Endothelial cell of umbilical vein (primary cell): Measurements from ENCODE around the gene FAM50B. TPM values are rescaled to one million over a fixed set of nuclear protein-coding genes. Genes with fewer than 3 reads are reported as not detected.

Experiments
- BruUV-seq: library from RNA; stranded (reverse); fragments of 400-500 nt; replicated peaks from 2 replicates; lab custom pipeline; 2021; lab: Mats Ljungman, UMichigan
- CTCF ChIA-PET: fragments of 300-600, 350-600 bp; sonication (Branson Sonifier 250); formaldehyde crosslinking; loops from one replicate; lab custom pipeline; 2021; ENCODE audit warnings: antibody characterized with exemption, inconsistent platforms; lab: Charles Lee
- POLR2A ChIA-PET: fragments of 300-600, 350-600 bp; sonication (Branson Sonifier 250); formaldehyde crosslinking; loops from one replicate; lab custom pipeline; 2021; ENCODE audit warnings: antibody characterized with exemption, inconsistent platforms; lab: Charles Lee
- DNase-seq: peaks from one replicate; pipeline ENCODE4 v3.0.0-alpha.2; 2011; ENCODE audit warnings: low read depth, low spot score
- FAIRE-seq: peaks from 2 replicates; lab custom pipeline; 2011; peaks lifted over from hg19 to GRCh38; lab: Jason Lieb, UNC
- H2AFZ ChIP-seq: 2 replicates; pipeline ENCODE4 v1.6.0; 2012; ENCODE audit warnings: low read depth, low read length, control low read depth, inconsistent platforms
- H3K27ac ChIP-seq: 2 replicates; pipeline ENCODE4 v1.5.1; 2011; ENCODE audit warnings: low read depth, mild to moderate bottlenecking, control low read depth, low read length, moderate library complexity; ENCODE audit not compliant: insufficient read depth
- H3K27me3 ChIP-seq, 2 experiments: 2 replicates each; pipeline versions ENCODE4 v1.6.0 to v1.6.1; 2011; ENCODE audit warnings: low read length in 2 of 2, mixed read lengths in 1 of 2; ENCODE audit not compliant: control insufficient read depth in 2 of 2, insufficient read depth in 2 of 2
- H3K36me3 ChIP-seq, 2 experiments: 2 replicates in 1 of 2; 3 replicates in 1 of 2; pipeline ENCODE4 v1.5.1; 2011; ENCODE audit warnings: low read length in 2 of 2, mild to moderate bottlenecking in 1 of 2, moderate library complexity in 1 of 2; ENCODE audit not compliant: control insufficient read depth in 2 of 2, insufficient read depth in 2 of 2; ENCODE audit errors: extremely low read depth in 1 of 2
- H3K4me1 ChIP-seq: 3 replicates; pipeline ENCODE4 v1.5.1; 2011; ENCODE audit warnings: mild to moderate bottlenecking, low read length; ENCODE audit not compliant: control insufficient read depth, insufficient read depth; ENCODE audit errors: extremely low read depth
- H3K4me2 ChIP-seq: 2 replicates; pipeline ENCODE4 v1.6.1; 2011; ENCODE audit warnings: low read length, control low read depth, mixed read lengths; ENCODE audit not compliant: insufficient read depth
- H3K4me3 ChIP-seq, 3 experiments: fragments of 200-600 bp in 1 of 3; sonication (generic), shearing (Covaris generic) in 1 of 3; replicated peaks in 1 of 3; 2 replicates each; pipeline ENCODE4 v1.5.1; 2011 to 2016; ENCODE audit warnings: control low read depth in 3 of 3, low read length in 3 of 3, mild to moderate bottlenecking in 2 of 3, inconsistent platforms in 1 of 3, low read depth in 1 of 3, moderate library complexity in 1 of 3; ENCODE audit not compliant: insufficient read depth in 1 of 3
- H3K79me2 ChIP-seq: 2 replicates; pipeline ENCODE4 v1.6.0; 2012; ENCODE audit warnings: low read length, inconsistent platforms; ENCODE audit not compliant: control insufficient read depth, insufficient read depth
- H3K9ac ChIP-seq: replicated peaks from 2 replicates; pipeline ENCODE3; 2011; ENCODE audit warnings: low read length, control low read depth; ENCODE audit not compliant: insufficient read depth; ENCODE audit errors: extremely low read depth
- H3K9me1 ChIP-seq: replicated peaks from 3 replicates; pipeline ENCODE4 v1.6.0; 2011; ENCODE audit warnings: mild to moderate bottlenecking, low read length; ENCODE audit not compliant: control insufficient read depth, insufficient read depth; ENCODE audit errors: extremely low read depth
- H3K9me3 ChIP-seq: replicated peaks from 2 replicates; pipeline ENCODE4 v1.5.1; 2012; ENCODE audit warnings: low read length, inconsistent platforms; ENCODE audit not compliant: control insufficient read depth, insufficient read depth
- H4K20me1 ChIP-seq: replicated peaks from 2 replicates; pipeline ENCODE3; 2011; ENCODE audit warnings: mild to moderate bottlenecking, low read length; ENCODE audit not compliant: control insufficient read depth, insufficient read depth; ENCODE audit errors: extremely low read depth
- GATA2 ChIP-seq: IDR thresholded peaks from 2 replicates; pipeline ENCODE4 v1.7.0; 2011; ENCODE audit warnings: low read depth, mild to moderate bottlenecking, moderate library complexity, mixed read lengths, low read length; ENCODE audit not compliant: insufficient read length, insufficient read depth
- MYC ChIP-seq: IDR thresholded peaks from one replicate; pipeline ENCODE4 v1.6.1; 2011; ENCODE audit warnings: mild to moderate bottlenecking, low read depth, low read length
- POLR2A ChIP-seq: IDR thresholded peaks from 2 replicates; pipeline ENCODE4 v1.6.1; 2012; ENCODE audit warnings: low read depth, mild to moderate bottlenecking, control low read depth, low read length
- dilution Hi-C: fragments of 300-500 bp; cut with MboI; formaldehyde crosslinking; loops from one replicate; pipeline ENCODE4 v1.15.0; 2019; ENCODE audit warnings: low sequenced_read_pairs; ENCODE audit not compliant: extremely low pct_ligation_motif_present
- intact Hi-C: fragments of 100-400 bp; cut with micrococcal nuclease; formaldehyde crosslinking; loops from one replicate; pipeline ENCODE4 v1.10.0; 2022
- polyA plus RNA-seq, 4 experiments: library from polyadenylated mRNA; depleted of rRNA in 3 of 4; stranded (reverse) in 3 of 4; unstranded in 1 of 4; fragments of >200 nt; gene quantifications; 2 replicates each; pipeline versions ENCODE4 v1.2.1 to v1.2.3, GENCODE V29; 2011 to 2012; ENCODE audit warnings: missing spikeins in 1 of 4
- total RNA-seq: library from RNA; stranded (reverse); gene quantifications from 2 replicates; pipeline ENCODE4 v1.2.3, GENCODE V29; 2021

FAM50B gene
- total and polyA plus RNA-seq, 2 donors (not counting 3 experiments of a cell fraction or from before 2014, with no cell fraction given): 10.0 to 14.1 TPM

DNA sequence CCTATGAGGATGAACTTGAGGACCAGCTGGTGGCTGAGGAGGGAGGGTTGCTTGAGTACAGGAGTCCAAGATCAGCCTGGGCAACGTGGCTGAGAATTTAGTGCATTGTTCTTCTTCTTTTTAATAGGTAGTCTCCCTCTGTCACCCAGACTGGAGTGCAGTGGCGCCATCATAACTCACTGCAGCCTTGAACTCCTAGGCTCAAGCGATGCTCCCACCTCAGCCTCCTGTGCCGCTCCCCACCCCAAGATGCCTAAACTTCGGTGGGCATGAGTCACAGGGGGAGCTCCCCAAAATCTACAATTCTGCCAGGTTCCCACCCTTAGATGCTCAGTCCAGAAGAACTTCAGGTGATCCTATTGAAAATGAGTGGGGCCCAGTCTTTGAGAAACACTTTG lies 21.4 kb downstream of the FAM50B start:
- no TSS peak for BruUV-seq
- no peak overlapping the region for H3K4me2 ChIP-seq
- intact Hi-C loops: no loop called here
- no peak overlapping the region for H3K4me3 ChIP-seq
- no peak overlapping the region for H3K27ac ChIP-seq
- H2AFZ ChIP-seq: no peak overlapping the region
- H3K4me1 ChIP-seq: peaks cover 4% of the 10 kb centered on the region
- CTCF ChIA-PET: interaction anchor here (1.7 kb wide), 1 partner anchor 8 kb away, joined by 5 read pairs; no protein-coding TSS in a partner anchor
- FAIRE-seq: no peak
- no peaks in the 10 kb centered on the region for H3K36me3 ChIP-seq
- H3K9me3 ChIP-seq: no peaks in the 10 kb centered on the region
- DNase-seq: no peak
- dilution Hi-C loops: no loop called here
- no peak overlapping the region for H3K9ac ChIP-seq
- no peaks in the 10 kb centered on the region for H3K9me1 ChIP-seq
- H4K20me1 ChIP-seq: no peaks in the 10 kb centered on the region
- POLR2A ChIA-PET: no interaction called here
- no peaks in the 10 kb centered on the region for H3K27me3 ChIP-seq
- TF ChIP-seq POLR2A (no peak), GATA2 (no peak), MYC (no peak)
- no peaks in the 10 kb centered on the region for H3K79me2 ChIP-seq

DNA sequence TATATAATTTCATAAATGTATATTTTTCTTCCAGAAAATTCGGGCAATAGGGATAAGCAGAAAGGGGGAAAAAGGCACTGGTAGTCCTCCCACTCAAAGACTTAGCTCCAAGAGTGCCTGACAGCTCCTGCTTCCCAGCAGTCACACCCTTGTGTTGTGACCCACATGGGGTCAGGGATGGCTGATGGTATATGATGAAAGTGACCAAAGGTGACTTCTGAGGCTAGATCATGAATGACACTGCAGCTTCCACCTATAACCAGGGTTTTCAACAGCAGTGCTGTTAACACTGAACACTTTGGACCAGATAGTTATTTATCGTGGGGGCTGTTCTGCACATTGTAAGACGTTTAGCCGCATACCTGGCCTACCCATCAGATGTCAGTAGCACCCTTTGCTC lies 22.3 kb downstream of the FAM50B start:
- Histone ChIP-seq H2AFZ (no peak overlapping the region), H3K36me3 (no peaks in the 10 kb centered on the region), H3K27me3 (no peaks in the 10 kb centered on the region), H3K79me2 (no peaks in the 10 kb centered on the region), H3K27ac (no peak overlapping the region), H3K9me3 (no peaks in the 10 kb centered on the region), H3K4me2 (no peak overlapping the region), H3K9ac (no peak overlapping the region), H3K4me1 (peaks cover 6% of the 10 kb centered on the region), H3K4me3 (no peak overlapping the region), H3K9me1 (no peaks in the 10 kb centered on the region), H4K20me1 (no peaks in the 10 kb centered on the region)
- no peak for TF ChIP-seq POLR2A
- intact Hi-C loops (no loop called here), dilution Hi-C loops (no loop called here)
- ChIA-PET POLR2A (no interaction called here), CTCF (interaction anchor here (1.7 kb wide), 1 partner anchor 9 kb away, joined by 5 read pairs; no protein-coding TSS in a partner anchor)
- FAIRE-seq: no peak
- DNase-seq: no peak
- no TSS peak for BruUV-seq
